Activated T-cell treated with anti-CD3 and anti-CD28 coated beads, Interleukin-2, amount 50 U/mL, for 24 hours (primary cell): ENCODE results near the gene DLAT.
"Not testable (repeated sequence)": the region's sequence is repeated elsewhere in the genome, so short reads cannot be mapped to it uniquely, and the experiment has no call there.

Experiments
- DNase-seq: peaks from one replicate; pipeline ENCODE4 v3.0.0-alpha.2; 2020
- H3K27ac Mint-ChIP-seq: 2 replicates; pipeline ENCODE4 v1.8.0; 2020; ENCODE audit warnings: mild to moderate bottlenecking, mixed read lengths
- H3K27me3 Mint-ChIP-seq: 2 replicates; pipeline ENCODE4 v1.8.0; 2020; ENCODE audit warnings: mixed read lengths
- H3K36me3 Mint-ChIP-seq: 2 replicates; pipeline ENCODE4 v1.8.0; 2020; ENCODE audit warnings: low read depth, mixed read lengths
- H3K4me1 Mint-ChIP-seq: 2 replicates; pipeline ENCODE4 v1.8.0; 2020; ENCODE audit warnings: low read depth, mixed read lengths
- H3K4me3 Mint-ChIP-seq: 2 replicates; pipeline ENCODE4 v1.8.0; 2020; ENCODE audit warnings: mild to moderate bottlenecking, moderate library complexity, mixed read lengths
- H3K9me3 Mint-ChIP-seq: 2 replicates; pipeline ENCODE4 v1.8.0; 2020; ENCODE audit warnings: mixed read lengths

DLAT gene

DNA sequence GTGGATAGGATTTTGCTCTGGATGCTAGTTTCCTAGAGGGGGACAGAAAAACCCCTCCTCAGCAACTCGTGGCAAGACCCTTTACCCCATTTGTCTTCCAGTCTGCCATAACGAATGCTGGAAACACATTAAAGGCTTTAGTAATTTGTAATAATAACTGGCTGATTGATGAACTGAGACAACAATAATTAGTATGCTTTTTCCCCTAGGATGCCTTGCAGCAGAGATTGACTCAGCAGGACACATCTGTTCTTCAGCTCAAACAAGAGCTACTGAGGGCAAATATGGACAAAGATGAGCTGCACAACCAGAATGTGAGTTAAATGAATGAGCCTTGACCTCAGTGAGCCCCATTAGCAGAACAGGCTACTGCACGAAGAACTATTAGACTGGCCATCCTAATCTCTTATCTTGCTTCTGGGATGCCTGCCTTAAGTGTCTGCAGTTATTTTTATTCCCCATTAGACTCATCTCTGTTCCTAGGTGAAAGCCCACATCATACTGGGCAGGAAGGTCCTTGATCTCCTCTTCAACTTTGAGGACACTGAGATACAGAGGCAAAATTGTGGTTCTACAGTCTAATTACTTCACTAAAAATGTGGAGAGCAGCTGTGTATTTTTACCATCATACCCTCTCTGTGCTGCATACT, 32.9 kb upstream of the DLAT start:
- H3K27ac Mint-ChIP-seq, result no peak overlapping the region
- H3K4me3 Mint-ChIP-seq, result no peak overlapping the region

DNA sequence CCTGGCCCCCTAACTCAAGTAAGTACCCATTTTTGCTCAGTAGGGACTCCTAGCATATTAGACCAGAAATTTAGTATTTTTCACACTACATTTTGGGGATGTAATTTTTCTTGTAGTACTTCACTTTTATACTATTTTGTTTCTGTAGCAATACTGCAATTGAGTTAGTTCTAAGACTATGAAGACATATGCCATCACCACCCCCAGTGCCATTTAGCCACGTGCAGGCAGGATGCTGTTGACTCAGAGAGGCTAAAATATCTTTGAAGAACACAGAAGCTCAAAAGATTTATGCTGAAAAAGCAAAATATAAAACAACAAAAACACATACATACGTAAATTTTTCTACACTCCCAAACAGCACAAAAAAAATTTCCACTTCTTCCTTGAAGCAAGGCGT, 29.1 kb upstream of the DLAT start:
- no peaks in the 10 kb centered on the region for H3K9me3 Mint-ChIP-seq
- H3K27me3 Mint-ChIP-seq, result no peaks in the 10 kb centered on the region

More for the DNA sequence above, 32.9 kb upstream of the DLAT start:
- H3K4me1 Mint-ChIP-seq, result no peaks in the 10 kb centered on the region
- H3K27me3 Mint-ChIP-seq, result no peaks in the 10 kb centered on the region
- peaks cover 27% of the 10 kb centered on the region for H3K36me3 Mint-ChIP-seq
- no peaks in the 10 kb centered on the region for H3K9me3 Mint-ChIP-seq
- DNase-seq, result no peak

DNA sequence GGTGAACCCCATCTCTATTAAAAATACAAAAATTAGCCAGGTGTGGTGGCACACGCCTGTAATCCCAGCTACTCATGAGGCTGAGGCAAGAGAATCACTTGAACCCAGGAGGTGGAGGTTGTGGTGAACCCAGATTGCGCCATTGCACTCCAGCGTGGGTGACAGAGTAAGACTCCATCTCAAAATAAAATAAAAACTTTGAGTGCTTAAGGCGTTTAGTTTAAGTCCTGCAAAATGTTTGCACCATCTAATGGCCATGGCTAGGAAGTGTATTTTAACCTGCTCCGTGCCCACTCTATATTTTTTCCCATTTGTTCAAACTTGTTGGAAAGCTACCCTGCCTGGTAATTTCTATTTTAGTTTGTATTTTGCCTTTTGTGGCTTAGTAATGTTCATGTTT, 28.5 kb upstream of the DLAT start:
- not testable (repeated sequence) for H3K4me3 Mint-ChIP-seq, H3K9me3 Mint-ChIP-seq, H3K27ac Mint-ChIP-seq, H3K27me3 Mint-ChIP-seq, DNase-seq, H3K4me1 Mint-ChIP-seq
- peaks cover 28% of the 10 kb centered on the region for H3K36me3 Mint-ChIP-seq

More for the DNA sequence above, 29.1 kb upstream of the DLAT start:
- H3K4me1 Mint-ChIP-seq, result peaks cover 3% of the 10 kb centered on the region
- H3K27ac Mint-ChIP-seq, result no peak overlapping the region
- H3K4me3 Mint-ChIP-seq, result no peak overlapping the region
- peaks cover 28% of the 10 kb centered on the region for H3K36me3 Mint-ChIP-seq
- DNase-seq, result no peak

DNA sequence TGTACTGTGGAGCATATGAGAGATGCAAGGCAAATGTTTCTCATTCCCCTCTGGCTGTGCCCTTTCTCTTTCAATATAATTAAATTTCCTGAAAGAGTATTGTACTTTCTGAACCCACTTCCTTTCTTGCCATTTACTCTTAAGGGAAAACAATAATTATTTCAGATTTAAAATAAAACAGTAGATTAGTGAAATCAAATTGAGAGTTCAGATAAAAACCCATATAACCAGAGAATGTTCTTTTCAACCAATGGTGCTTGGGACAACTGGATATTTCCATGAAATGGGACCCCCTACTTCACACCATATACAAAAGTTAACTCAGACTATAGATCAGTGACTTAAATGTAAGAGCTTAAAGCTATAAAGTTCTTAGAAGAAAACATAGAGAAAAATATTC, 26.1 kb upstream of the DLAT start:
- Mint-ChIP-seq H3K36me3 (peaks cover 21% of the 10 kb centered on the region), H3K9me3 (no peaks in the 10 kb centered on the region), H3K27me3 (no peaks in the 10 kb centered on the region)

DNA sequence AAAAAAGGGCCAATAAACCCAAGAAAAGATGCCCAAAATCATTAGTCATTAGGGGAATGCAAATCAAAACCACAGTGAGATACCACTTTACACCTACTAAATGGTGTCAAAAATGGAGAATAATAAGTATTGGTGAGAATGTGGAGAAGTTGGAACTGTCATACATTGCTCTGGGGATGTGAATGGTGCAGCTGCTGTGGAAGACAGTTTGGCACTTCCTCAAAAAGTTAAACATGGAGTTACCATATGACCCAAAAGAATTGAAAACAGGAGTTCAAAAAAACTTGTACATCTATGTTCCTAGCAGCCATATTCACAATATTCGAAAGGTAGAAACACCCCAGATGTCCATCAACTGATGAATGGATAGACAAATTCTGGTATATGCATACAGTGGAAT, 24.5 kb upstream of the DLAT start:
- no peak overlapping the region for H3K27ac Mint-ChIP-seq
- peaks cover 12% of the 10 kb centered on the region for H3K36me3 Mint-ChIP-seq
- no peak overlapping the region for H3K4me3 Mint-ChIP-seq
- H3K4me1 Mint-ChIP-seq, result peaks cover 3% of the 10 kb centered on the region
- no peaks in the 10 kb centered on the region for H3K9me3 Mint-ChIP-seq
- H3K27me3 Mint-ChIP-seq, result no peaks in the 10 kb centered on the region
- no peak for DNase-seq

More for the DNA sequence above, 26.1 kb upstream of the DLAT start:
- H3K27ac Mint-ChIP-seq, result no peak overlapping the region
- no peak for DNase-seq
- H3K4me1 Mint-ChIP-seq, result peaks cover 3% of the 10 kb centered on the region
- H3K4me3 Mint-ChIP-seq, result no peak overlapping the region

- peaks cover 5% of the 10 kb centered on the region for H3K36me3 Mint-ChIP-seq
- peaks cover 3% of the 10 kb centered on the region for H3K4me1 Mint-ChIP-seq
- no peaks in the 10 kb centered on the region for H3K9me3 Mint-ChIP-seq
- H3K27ac Mint-ChIP-seq, result no peak overlapping the region
- no peak for DNase-seq
- no peak overlapping the region for H3K4me3 Mint-ChIP-seq
- H3K27me3 Mint-ChIP-seq, result peaks cover 11% of the 10 kb centered on the region
Measured at GRCh38 chr11:112002491-112003216, 22.6 kb upstream of the DLAT start.

GRCh38 chr11:112004389-112004788, 20.8 kb upstream of the DLAT start:
- H3K4me1 Mint-ChIP-seq, result no peaks in the 10 kb centered on the region
- H3K9me3 Mint-ChIP-seq, result no peaks in the 10 kb centered on the region
- H3K27ac Mint-ChIP-seq, result no peak overlapping the region
- peaks cover 20% of the 10 kb centered on the region for H3K27me3 Mint-ChIP-seq
- no peak overlapping the region for H3K4me3 Mint-ChIP-seq
- DNase-seq, result no peak
- peaks cover under 1% of the 10 kb centered on the region for H3K36me3 Mint-ChIP-seq

DNA sequence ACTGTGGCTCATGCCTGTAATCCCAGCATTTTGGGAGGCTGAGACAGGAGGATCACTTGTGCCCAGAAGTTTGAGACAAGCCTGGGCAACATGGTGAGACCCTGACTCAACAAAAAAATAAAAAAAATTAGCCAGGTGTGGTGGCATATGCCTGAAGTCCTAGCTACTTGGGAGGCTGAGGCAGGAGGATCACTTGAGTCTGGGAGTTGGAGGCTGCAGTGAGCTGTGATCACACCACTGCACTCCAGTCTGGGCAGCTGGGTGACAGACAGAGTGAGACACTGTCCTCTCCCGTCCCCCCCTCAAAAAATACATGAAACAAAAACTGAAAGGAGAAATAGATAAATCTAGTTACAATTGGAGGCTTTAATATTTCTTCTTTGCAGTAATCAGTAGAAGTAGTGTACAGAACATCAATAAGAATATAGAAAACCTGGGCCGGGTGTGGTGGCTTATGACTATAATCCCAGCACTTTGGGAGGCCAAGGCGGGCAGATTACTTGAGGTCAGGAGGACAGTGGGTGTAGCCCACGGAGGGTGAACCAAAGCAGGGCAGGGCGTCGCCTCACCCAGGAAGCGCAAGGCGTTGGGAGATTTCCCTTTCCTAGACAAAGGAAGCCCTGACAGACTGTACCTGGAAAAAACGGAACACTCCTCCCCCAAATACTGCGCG, 19.6 kb upstream of the DLAT start:
- no peak overlapping the region for H3K4me3 Mint-ChIP-seq
- no peaks in the 10 kb centered on the region for H3K4me1 Mint-ChIP-seq
- DNase-seq, result no peak
- no peaks in the 10 kb centered on the region for H3K9me3 Mint-ChIP-seq
- no peaks in the 10 kb centered on the region for H3K36me3 Mint-ChIP-seq
- H3K27ac Mint-ChIP-seq, result no peak overlapping the region
- H3K27me3 Mint-ChIP-seq, result peaks cover 27% of the 10 kb centered on the region

- not testable (repeated sequence) for DNase-seq, H3K36me3 Mint-ChIP-seq, H3K4me3 Mint-ChIP-seq, H3K4me1 Mint-ChIP-seq, H3K27ac Mint-ChIP-seq, H3K9me3 Mint-ChIP-seq
- peaks cover 29% of the 10 kb centered on the region for H3K27me3 Mint-ChIP-seq
Measured at GRCh38 chr11:112006095-112006441, 19.1 kb upstream of the DLAT start.

DNA sequence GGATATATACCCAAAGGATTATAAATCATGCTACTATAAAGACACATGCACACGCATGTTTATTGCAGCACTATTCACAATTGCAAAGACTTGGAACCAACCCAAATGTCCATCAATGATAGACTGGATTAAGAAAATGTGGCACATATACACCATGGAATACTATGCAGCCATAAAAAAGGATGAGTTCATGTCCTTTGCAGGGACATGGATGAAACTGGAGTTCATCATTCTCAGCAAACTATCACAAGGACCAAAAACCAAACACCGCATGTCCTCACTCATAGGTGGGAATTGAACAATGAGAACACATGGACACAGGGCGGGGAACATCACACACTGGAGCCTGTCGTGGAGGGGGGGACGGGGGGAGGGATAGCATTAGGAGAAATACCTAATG, 13.8 kb upstream of the DLAT start:
- H3K9me3 Mint-ChIP-seq, H3K4me3 Mint-ChIP-seq, DNase-seq, H3K4me1 Mint-ChIP-seq, H3K36me3 Mint-ChIP-seq, H3K27ac Mint-ChIP-seq: not testable (repeated sequence)
- H3K27me3 Mint-ChIP-seq, result peaks cover 31% of the 10 kb centered on the region

DNA sequence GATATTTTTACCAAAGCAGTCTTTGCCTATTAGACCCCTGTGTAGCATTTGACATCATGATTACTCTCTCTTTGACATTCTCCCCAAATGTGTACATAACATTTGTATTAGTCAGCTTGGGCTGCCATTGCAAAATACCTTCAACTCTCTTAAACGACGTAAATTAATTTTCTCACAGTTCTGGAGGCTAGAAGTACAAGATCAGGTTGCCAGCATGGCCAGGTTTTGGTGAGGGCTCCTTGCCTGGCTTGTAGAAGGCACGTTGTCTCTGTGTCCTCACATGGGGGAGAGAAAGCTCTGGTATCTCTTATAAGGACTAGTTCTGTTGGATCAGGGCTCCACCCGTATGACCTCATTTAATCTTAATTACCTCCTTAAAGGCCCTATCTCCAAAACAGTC, 12.3 kb upstream of the DLAT start:
- H3K27me3 Mint-ChIP-seq, result peaks cover 18% of the 10 kb centered on the region
- no peak for DNase-seq
- no peak overlapping the region for H3K4me3 Mint-ChIP-seq
- H3K9me3 Mint-ChIP-seq, result peaks cover 3% of the 10 kb centered on the region
- no peaks in the 10 kb centered on the region for H3K4me1 Mint-ChIP-seq
- no peak overlapping the region for H3K27ac Mint-ChIP-seq
- H3K36me3 Mint-ChIP-seq, result no peaks in the 10 kb centered on the region

GRCh38 chr11:112013497-112014164, 11.6 kb upstream of the DLAT start:
- no peak overlapping the region for H3K4me3 Mint-ChIP-seq
- peaks cover 13% of the 10 kb centered on the region for H3K27me3 Mint-ChIP-seq
- no peak for DNase-seq
- H3K9me3 Mint-ChIP-seq, result peaks cover 3% of the 10 kb centered on the region
- H3K27ac Mint-ChIP-seq, result no peak overlapping the region
- peaks cover 3% of the 10 kb centered on the region for H3K36me3 Mint-ChIP-seq
- no peaks in the 10 kb centered on the region for H3K4me1 Mint-ChIP-seq

DNA sequence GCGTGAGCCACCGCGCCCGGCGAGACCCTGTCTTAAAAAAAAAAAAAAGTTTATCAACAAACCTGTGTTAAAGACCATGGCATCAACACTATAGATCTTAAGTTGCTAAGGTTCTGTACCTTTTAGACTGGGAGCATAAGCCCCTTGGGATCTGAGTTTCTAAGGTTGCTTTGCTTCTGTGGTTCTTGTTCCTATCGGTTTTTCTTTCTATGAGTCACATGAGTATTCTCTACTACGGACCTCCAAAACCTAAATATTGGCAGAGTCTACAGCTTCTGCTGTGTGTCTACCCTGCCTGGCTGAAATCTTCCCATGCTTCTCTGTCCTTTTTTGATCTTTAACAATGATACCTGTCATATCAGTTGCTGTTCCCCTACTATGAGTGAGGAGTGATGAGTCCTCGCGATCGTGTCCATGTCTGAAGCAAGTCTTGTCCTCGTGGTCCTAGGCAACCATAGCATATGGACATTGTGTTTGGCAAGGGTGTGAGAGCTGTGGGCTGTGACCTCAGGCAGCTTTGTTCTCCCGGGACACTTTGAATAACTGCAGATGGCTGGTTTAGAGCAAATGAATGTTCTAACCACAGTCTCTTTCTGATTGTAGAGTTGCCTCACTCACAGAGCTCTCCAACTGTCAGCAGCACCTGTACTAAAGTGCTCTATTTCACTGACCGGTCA, 9.0 kb upstream of the DLAT start:
- Mint-ChIP-seq H3K4me1 (no peaks in the 10 kb centered on the region), H3K36me3 (peaks cover 25% of the 10 kb centered on the region), H3K27ac (no peak overlapping the region), H3K27me3 (peaks cover under 1% of the 10 kb centered on the region), H3K9me3 (peaks cover under 1% of the 10 kb centered on the region), H3K4me3 (no peak overlapping the region)
- DNase-seq, result no peak

GRCh38 chr11:112016765-112017376, 8.3 kb upstream of the DLAT start:
- Mint-ChIP-seq H3K4me1 (no peaks in the 10 kb centered on the region), H3K4me3 (no peak overlapping the region), H3K9me3 (no peaks in the 10 kb centered on the region), H3K27me3 (no peaks in the 10 kb centered on the region), H3K36me3 (peaks cover 28% of the 10 kb centered on the region), H3K27ac (no peak overlapping the region)
- no peak for DNase-seq
